ENCODE data around the gene PLEKHG7.

PLEKHG7 gene

DNA sequence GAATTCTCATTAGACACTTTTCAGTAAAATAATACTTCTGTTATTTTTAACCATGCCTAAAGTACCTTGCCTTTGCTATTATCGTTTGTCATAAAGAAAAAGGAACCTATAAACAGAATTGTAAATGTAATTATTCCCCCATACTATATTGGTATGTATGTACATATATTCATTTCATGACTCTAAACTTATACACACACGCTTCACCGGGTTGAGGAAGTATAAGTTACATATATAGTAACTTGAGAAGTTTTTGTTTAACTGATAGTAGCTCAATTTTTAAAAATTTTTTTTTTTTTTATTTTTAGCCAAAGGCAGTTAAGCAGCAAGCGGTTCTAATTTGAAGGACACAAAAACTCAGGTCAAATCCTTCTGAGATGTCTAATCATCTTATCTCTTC is 107.6 kb downstream of the PLEKHG7 start:
- DNase-seq = no peak

DNA sequence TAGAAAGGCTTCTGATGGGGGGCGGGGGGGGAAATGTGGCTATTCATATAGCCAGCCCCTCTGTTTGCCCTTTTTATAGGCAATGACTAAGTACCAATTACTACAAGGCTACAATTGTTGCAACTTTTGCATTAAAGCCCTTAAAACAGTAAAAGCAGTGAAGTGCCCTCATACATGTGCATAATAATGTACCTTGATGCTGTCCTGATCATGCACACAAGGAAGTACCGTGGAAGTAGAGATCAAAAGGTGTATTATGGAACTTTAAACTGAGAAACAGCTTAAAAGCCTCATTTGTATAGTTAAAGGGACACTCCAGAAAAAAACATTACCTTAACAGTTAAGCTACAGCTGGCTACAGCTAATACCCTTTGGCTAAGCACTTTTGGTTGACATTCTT is 111.8 kb downstream of the PLEKHG7 start:
- no peak for DNase-seq

- DNase-seq = no peak
These were observed 118.4 kb downstream of the PLEKHG7 start for GRCh38 chr12:92821142-92821541.
